Loucy (cell line): ENCODE results near the gene SNAP25.

Source experiments
- H2AFZ ChIP-seq: fragments of 200-600 bp; sonication (generic); 2 replicates; pipeline ENCODE4 v1.6.0; 2016; ENCODE audit warnings: antibody characterized with exemption, mild to moderate bottlenecking, low read length, moderate library complexity
- H3F3A ChIP-seq: fragments of 200-600 bp; 2 replicates; pipeline ENCODE4 v1.6.0; 2016; ENCODE audit warnings: antibody characterized with exemption, low read depth, mild to moderate bottlenecking
- H3K27me3 ChIP-seq: fragments of 200-600 bp; sonication (generic); 2 replicates; pipeline ENCODE4 v1.6.1; 2014; ENCODE audit warnings: low read length, mild to moderate bottlenecking; ENCODE audit not compliant: insufficient read depth, poor library complexity, severe bottlenecking
- H3K36me3 ChIP-seq: fragments of 200-600 bp; sonication (generic); 2 replicates; pipeline ENCODE4 v1.6.1; 2016; ENCODE audit warnings: low read length; ENCODE audit not compliant: insufficient read depth
- H3K4me1 ChIP-seq: fragments of 200-600 bp; sonication (generic); 2 replicates; pipeline ENCODE4 v1.5.1; 2014; ENCODE audit warnings: low read length, mild to moderate bottlenecking; ENCODE audit not compliant: insufficient read depth, poor library complexity, severe bottlenecking
- H3K4me2 ChIP-seq: fragments of 200-600 bp; sonication (generic); 2 replicates; pipeline ENCODE4 v1.6.0; 2014; ENCODE audit warnings: antibody characterized with exemption, low read length, low read depth, mild to moderate bottlenecking; ENCODE audit not compliant: poor library complexity, severe bottlenecking
- H3K4me3 ChIP-seq: fragments of 200-600 bp; sonication (generic); 2 replicates; pipeline ENCODE4 v1.5.1; 2014; ENCODE audit warnings: low read length, mild to moderate bottlenecking, mixed read lengths; ENCODE audit not compliant: poor library complexity, severe bottlenecking
- H3K79me2 ChIP-seq: fragments of 200-600 bp; sonication (generic); 2 replicates; pipeline ENCODE4 v1.6.1; 2014; ENCODE audit warnings: low read length; ENCODE audit not compliant: insufficient read depth
- H3K9ac ChIP-seq: fragments of 200-600 bp; sonication (generic); 2 replicates; pipeline ENCODE4 v1.6.0; 2014; ENCODE audit warnings: mild to moderate bottlenecking, low read depth, low read length, moderate library complexity; ENCODE audit not compliant: poor library complexity, severe bottlenecking
- H3K9me2 ChIP-seq: fragments of 200-600 bp; sonication (generic); replicated peaks from 2 replicates; pipeline ENCODE4 v1.6.1; 2016; ENCODE audit warnings: low read depth, low read length, mixed read lengths
- H3K9me3 ChIP-seq: fragments of 200-600 bp; sonication (generic); 2 replicates; pipeline ENCODE4 v1.6.1; 2014; ENCODE audit warnings: mild to moderate bottlenecking, antibody characterized with exemption, low read length, low read depth; ENCODE audit not compliant: insufficient read depth
- H4K20me1 ChIP-seq: fragments of 200-600 bp; sonication (generic); 2 replicates; pipeline ENCODE4 v1.6.0; 2014; ENCODE audit warnings: antibody characterized with exemption, low read length, mild to moderate bottlenecking; ENCODE audit not compliant: insufficient read depth, poor library complexity, severe bottlenecking
- CTCF ChIP-seq: fragments of 200-600 bp; sonication (generic); conservative IDR thresholded peaks from 2 replicates; pipeline ENCODE4 v1.5.1; 2014; ENCODE audit warnings: mild to moderate bottlenecking, antibody characterized with exemption, low read length
- EZH2phosphoT487 ChIP-seq: fragments of 200-600 bp; IDR thresholded peaks from 2 replicates; pipeline ENCODE4 v1.6.1; 2018; ENCODE audit warnings: antibody characterized with exemption, mild to moderate bottlenecking, moderate library complexity, borderline replicate concordance

The SNAP25 gene

GRCh38 chr20:10276878-10277580 lies 58.4 kb downstream of the SNAP25 start:
- no peak overlapping the region for H2AFZ ChIP-seq
- no peak overlapping the region for H3K4me3 ChIP-seq
- H3K4me1 ChIP-seq, result no peaks in the 10 kb centered on the region
- H3K79me2 ChIP-seq, result no peaks in the 10 kb centered on the region
- H3K9ac ChIP-seq, result no peak overlapping the region
- no peaks in the 10 kb centered on the region for H3K27me3 ChIP-seq
- H3K9me2 ChIP-seq, result no peaks in the 10 kb centered on the region
- no peak for TF ChIP-seq CTCF
- TF ChIP-seq EZH2phosphoT487, result no peak
- no peak overlapping the region for H3K4me2 ChIP-seq
- H3K36me3 ChIP-seq, result no peaks in the 10 kb centered on the region
- H4K20me1 ChIP-seq, result no peaks in the 10 kb centered on the region
- no peaks in the 10 kb centered on the region for H3F3A ChIP-seq
- no peaks in the 10 kb centered on the region; the same call in 1 of the 2 replicates for H3K9me3 ChIP-seq

- Histone ChIP-seq H3K4me1 (no peaks in the 10 kb centered on the region), H3K4me2 (no peak overlapping the region), H3K79me2 (no peaks in the 10 kb centered on the region), H3K9ac (no peak overlapping the region), H3K9me3 (no peaks in the 10 kb centered on the region; the same call in 1 of the 2 replicates), H3K36me3 (no peaks in the 10 kb centered on the region), H3K27me3 (peaks cover 3% of the 10 kb centered on the region), H3K4me3 (no peak overlapping the region), H3K9me2 (no peaks in the 10 kb centered on the region), H4K20me1 (no peaks in the 10 kb centered on the region), H2AFZ (no peak overlapping the region), H3F3A (no peaks in the 10 kb centered on the region)
- no peak for TF ChIP-seq CTCF
- no peak for TF ChIP-seq EZH2phosphoT487
Measured at GRCh38 chr20:10277616-10278015, 59.0 kb downstream of the SNAP25 start.

GRCh38 chr20:10278412-10278811 lies 59.8 kb downstream of the SNAP25 start:
- H3K9ac ChIP-seq, result no peak overlapping the region
- H3K79me2 ChIP-seq, result no peaks in the 10 kb centered on the region
- no peaks in the 10 kb centered on the region for H3K36me3 ChIP-seq
- no peak overlapping the region for H3K4me2 ChIP-seq
- H4K20me1 ChIP-seq, result no peaks in the 10 kb centered on the region
- H2AFZ ChIP-seq, result no peak overlapping the region
- no peaks in the 10 kb centered on the region for H3F3A ChIP-seq
- H3K27me3 ChIP-seq, result peaks cover 5% of the 10 kb centered on the region
- no peaks in the 10 kb centered on the region for H3K4me1 ChIP-seq
- TF ChIP-seq CTCF, result no peak
- TF ChIP-seq EZH2phosphoT487, result no peak
- no peak overlapping the region for H3K4me3 ChIP-seq
- H3K9me3 ChIP-seq, result no peaks in the 10 kb centered on the region
- no peaks in the 10 kb centered on the region for H3K9me2 ChIP-seq
